Endodermal cell (in vitro differentiated cells): ENCODE data around the gene CD22. TPM values are rescaled to one million over a fixed set of nuclear protein-coding genes. Genes with fewer than 3 reads are reported as not detected.
A peak's percentile ranks its signal among the peaks of the same experiment; 100 is the strongest.

ENCODE experiments used
- DNase-seq: peaks from one replicate; pipeline ENCODE4 v3.0.0-alpha.2; 2017
- H3K27ac ChIP-seq: 2 replicates; pipeline ENCODE4 v1.5.1; 2013; ENCODE audit warnings: mild to moderate bottlenecking, low read depth, low read length, moderate library complexity
- H3K27me3 ChIP-seq: 2 replicates; pipeline ENCODE4 v1.6.1; 2013; ENCODE audit warnings: mild to moderate bottlenecking, low read length, moderate library complexity; ENCODE audit not compliant: insufficient read depth, control insufficient read depth, poor library complexity, severe bottlenecking
- H3K36me3 ChIP-seq: 2 replicates; pipeline ENCODE4 v1.7.0; 2013; ENCODE audit warnings: mild to moderate bottlenecking, low read length, moderate library complexity; ENCODE audit not compliant: control insufficient read depth, insufficient read depth
- H3K4me1 ChIP-seq: one replicate; pipeline ENCODE4 v1.7.0; 2013; ENCODE audit warnings: low read length; ENCODE audit not compliant: control insufficient read depth, insufficient read depth
- H3K4me3 ChIP-seq: 2 replicates; pipeline ENCODE4 v1.5.1; 2013; ENCODE audit warnings: mild to moderate bottlenecking, low read length, moderate library complexity
- H3K9ac ChIP-seq: 2 replicates; pipeline ENCODE4 v1.6.1; 2013; ENCODE audit warnings: mild to moderate bottlenecking, low read length, moderate library complexity; ENCODE audit not compliant: poor library complexity, severe bottlenecking; ENCODE audit errors: extremely low read depth
- H3K9me3 ChIP-seq: 2 replicates; pipeline ENCODE4 v1.6.1; 2013; ENCODE audit warnings: mild to moderate bottlenecking, low read length, moderate library complexity; ENCODE audit not compliant: control insufficient read depth
- H3K27ac Mint-ChIP-seq: 2 replicates; pipeline ENCODE4 v1.8.0; 2020; ENCODE audit warnings: mixed read lengths
- H3K27me3 Mint-ChIP-seq: 2 replicates; pipeline ENCODE4 v1.8.0; 2021; ENCODE audit warnings: mild to moderate bottlenecking, mixed read lengths; ENCODE audit not compliant: insufficient read depth
- H3K36me3 Mint-ChIP-seq: 2 replicates; pipeline ENCODE4 v1.8.0; 2020; ENCODE audit warnings: low read depth, mixed read lengths
- H3K4me1 Mint-ChIP-seq: 2 replicates; pipeline ENCODE4 v1.8.0; 2020; ENCODE audit warnings: mixed read lengths
- H3K4me3 Mint-ChIP-seq: 2 replicates; pipeline ENCODE4 v1.8.0; 2020; ENCODE audit warnings: mild to moderate bottlenecking, moderate library complexity, mixed read lengths
- H3K9me3 Mint-ChIP-seq: 2 replicates; pipeline ENCODE4 v1.8.0; 2020; ENCODE audit warnings: mild to moderate bottlenecking, mixed read lengths
- CTCF ChIP-seq: fragments of 200-600 bp; sonication (generic); conservative IDR thresholded peaks from 2 replicates; pipeline ENCODE4 v1.5.0; 2021; ENCODE audit warnings: antibody characterized with exemption, mild to moderate bottlenecking
- WGBS, 2 experiments: methylation state at CpG; one replicate each; pipeline versions ENCODE4 v1.1.5 to v1.1.7; 2013; ENCODE audit warnings: missing lambda C conversion rate in 2 of 2, mixed read lengths in 1 of 2; ENCODE audit not compliant: insufficient coverage in 1 of 2, insufficient read length in 1 of 2; 5-methylcytosine and 5-hydroxymethylcytosine counted together
- total RNA-seq, 2 donors: library from RNA; stranded (reverse); fragmentation: NEBNext Ultra II Directional in 1 of 2; extraction: Animal tissue kit (Norgen Biotek cat#: 25700) in 1 of 2; gene quantifications; 2 replicates in 1 of 2; 3 replicates in 1 of 2; pipeline ENCODE4 v1.2.1, GENCODE V29; 2021

CD22 gene
- total RNA-seq, 2 donors from 2014 or later: not detected

GRCh38 chr19:35318679-35319448 lies 10.1 kb upstream of the CD22 start:
- TF ChIP-seq CTCF: no peak
- Mint-ChIP-seq H3K36me3 (no peaks in the 10 kb centered on the region), H3K27ac (peak overlapping the region; percentile 61), H3K4me3 (no peak overlapping the region), H3K9me3 (peaks cover 8% of the 10 kb centered on the region), H3K4me1 (peaks cover 5% of the 10 kb centered on the region), H3K27me3 (no peaks in the 10 kb centered on the region)
- Histone ChIP-seq H3K36me3 (no peaks in the 10 kb centered on the region), H3K27me3 (no peaks in the 10 kb centered on the region), H3K4me1 (no peaks in the 10 kb centered on the region), H3K9ac (no peak overlapping the region), H3K9me3 (peaks cover 7% of the 10 kb centered on the region), H3K27ac (no peak overlapping the region), H3K4me3 (no peak overlapping the region)
- WGBS, 2 experiments: 92 to 94% methylated on average over 11 to 16 of the region's 16 CpGs
- DNase-seq: no peak

GRCh38 chr19:35320065-35320713 lies 8.8 kb upstream of the CD22 start:
- Mint-ChIP-seq H3K4me1 (peaks cover 5% of the 10 kb centered on the region), H3K4me3 (no peak overlapping the region), H3K9me3 (peaks cover 8% of the 10 kb centered on the region), H3K27me3 (no peaks in the 10 kb centered on the region), H3K27ac (no peak overlapping the region), H3K36me3 (no peaks in the 10 kb centered on the region)
- no peaks in the 10 kb centered on the region for H3K36me3 ChIP-seq
- DNase-seq: no peak
- 83 to 84% methylated on average over 9 to 12 of the region's 12 CpGs for WGBS, 2 experiments
- H3K9ac ChIP-seq: no peak overlapping the region
- H3K9me3 ChIP-seq: peaks cover 7% of the 10 kb centered on the region
- H3K27me3 ChIP-seq: no peaks in the 10 kb centered on the region
- no peaks in the 10 kb centered on the region for H3K4me1 ChIP-seq
- TF ChIP-seq CTCF: no peak
- H3K4me3 ChIP-seq: no peak overlapping the region
- H3K27ac ChIP-seq: no peak overlapping the region

- 81 to 100% methylated on average over 1 to 2 of the region's 2 CpGs for WGBS, 2 experiments
Measured at GRCh38 chr19:35321291-35321690, 7.7 kb upstream of the CD22 start.

More at GRCh38 chr19:35321291-35321690, 7.7 kb upstream of the CD22 start:
- no peaks in the 10 kb centered on the region for H3K27me3 Mint-ChIP-seq
- Histone ChIP-seq H3K4me3 (no peak overlapping the region), H3K27me3 (no peaks in the 10 kb centered on the region), H3K27ac (no peak overlapping the region), H3K4me1 (no peaks in the 10 kb centered on the region), H3K36me3 (no peaks in the 10 kb centered on the region), H3K9me3 (peaks cover 7% of the 10 kb centered on the region), H3K9ac (no peak overlapping the region)
- H3K4me1 Mint-ChIP-seq: peaks cover 5% of the 10 kb centered on the region
- H3K4me3 Mint-ChIP-seq: no peak overlapping the region
- no peak for TF ChIP-seq CTCF
- DNase-seq: no peak
- H3K27ac Mint-ChIP-seq: no peak overlapping the region
- H3K36me3 Mint-ChIP-seq: no peaks in the 10 kb centered on the region
- H3K9me3 Mint-ChIP-seq: peaks cover 8% of the 10 kb centered on the region
